ENCODE measurements around the gene NECTIN4. TPM values are rescaled to one million over a fixed set of nuclear protein-coding genes. Genes with fewer than 3 reads are reported as not detected.

Gene NECTIN4
- total and polyA plus RNA-seq, 10 of the 15 experiments (the other 5 are each of a cell fraction or from before 2014, with no cell fraction given), result 2.8 to 8.7 (median 3.7) TPM

DNA sequence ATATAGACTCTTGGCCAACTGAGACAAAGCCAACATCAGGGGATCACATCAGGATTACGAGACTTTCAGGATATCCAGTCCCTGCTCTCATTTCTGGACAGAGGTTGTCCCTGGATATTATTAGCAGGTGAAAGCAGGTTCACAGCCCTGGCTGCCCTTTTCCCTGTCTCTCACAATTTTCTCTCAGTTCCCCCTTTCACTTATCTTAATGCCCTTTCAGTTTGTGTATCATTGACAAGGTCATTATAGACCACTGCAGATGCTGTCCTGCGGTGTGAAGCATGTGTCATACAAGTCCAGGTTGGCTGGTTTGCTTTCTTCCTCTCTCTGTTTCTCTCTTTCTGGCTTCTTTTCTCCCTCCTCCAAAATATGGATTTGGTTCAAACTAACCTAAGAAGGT lies 6.7 kb upstream of the NECTIN4 start:
- Histone ChIP-seq H3K4me1 (ENCODE audit: control insufficient read depth, insufficient read depth, low read length) (peaks cover 39% of the 10 kb centered on the region), H3K4me2 (ENCODE audit: control insufficient read depth, insufficient read depth) (peak overlapping the region; percentile 61), H3K27me3 (replicated peaks in 1 of 2; ENCODE audit: control insufficient read depth in 2 of 2, insufficient read depth in 2 of 2, low read length in 1 of 2) (no peaks in the 10 kb centered on the region), H3K79me2 (ENCODE audit: control insufficient read depth, insufficient read depth, low read length) (no peaks in the 10 kb centered on the region), H3K9me3 (replicated peaks; ENCODE audit: control insufficient read depth, insufficient read depth, low read length) (no peaks in the 10 kb centered on the region), H2AFZ (ENCODE audit: control insufficient read depth, low read depth, low read length) (no peak overlapping the region), H3K4me3 (peak overlapping the region; percentile 21; the same call in 1 of the 2 replicates), H3K9ac (ENCODE audit: control insufficient read depth, insufficient read depth, low read length) (peak overlapping the region; percentile 36; the same call in 1 of the 2 replicates), H3K36me3 (ENCODE audit: control insufficient read depth in 2 of 2, insufficient read depth in 2 of 2, low read length in 1 of 2) (peaks cover 0 to 8% of the 10 kb centered on the region in 2 experiments; a peak in 3 of 4 replicates), H4K20me1 (ENCODE audit: control insufficient read depth, insufficient read depth) (no peaks in the 10 kb centered on the region), H3K27ac (ENCODE audit: control insufficient read depth, insufficient read depth) (peak overlapping the region; percentile 65)
- POLR2A ChIA-PET, result interaction anchor here (0.5 to 5.6 kb wide), 8 partner anchors 9 to 110 kb away, joined by 3 to 66 read pairs (median 5); partner anchors contain the start of genes ARHGAP30, NIT1, PFDN2 and TSTD1
- RAD21 ChIA-PET (ENCODE audit: unreplicated experiment), result interaction anchor here (1.1 to 6.7 kb wide), 10 partner anchors 25 to 320 kb away, joined by 3 to 90 read pairs (median 7); partner anchors contain the start of genes ARHGAP30, F11R, TSTD1 and USF1
- 0% methylated on average over 2 of the region's 2 CpGs for WGBS (ENCODE audit: insufficient coverage, insufficient replicate concordance, low lambda C conversion rate, missing lambda C conversion rate)
- in situ Hi-C loops (cut with MboI), result no loop called here
- ATAC-seq (peak; percentile 72), DNase-seq (ENCODE audit: low read depth, low spot score) (peak; percentile 66), FAIRE-seq (peak; percentile 35)
- CTCF ChIA-PET, result interaction anchor here (0.6 to 7.6 kb wide), 17 partner anchors 10 to 314 kb away, joined by 3 to 181 read pairs (median 6); partner anchors contain the start of genes ARHGAP30, DEDD, F11R and ITLN2
- no TSS peak for BruUV-seq (replicated peaks)
- intact Hi-C loops (cut with micrococcal nuclease; ENCODE audit: unreplicated experiment), result loop anchor here (1.0 kb wide), 2 partner anchors 26 to 55 kb away; no protein-coding TSS in a partner anchor
- SMC1A ChIA-PET (ENCODE audit: uncharacterized antibody, unreplicated experiment), result interaction anchor here (0.7 to 7.0 kb wide), 23 partner anchors 9 to 320 kb away, joined by 3 to 110 read pairs (median 5); partner anchors contain the start of genes ARHGAP30, DEDD, F11R and ITLN2
- TF ChIP-seq JUNB (IDR thresholded peaks at IDR 0.05) (peak; percentile 24; the same call in 1 of the 2 replicates), SMC3 (IDR thresholded peaks at IDR 0.05; ENCODE audit: borderline replicate concordance, low read length) (peak; percentile 21; the same call in 1 of the 2 replicates), EED (IDR thresholded peaks at IDR 0.05; ENCODE audit: low read depth) (peak; percentile 90), RUNX3 (IDR thresholded peaks at IDR 0.05; ENCODE audit: low read length) (peak; percentile 78), MTA3 (IDR thresholded peaks at IDR 0.05; ENCODE audit: borderline replicate concordance, low read length) (peak; percentile 46; the same call in 1 of the 2 replicates), RAD21 (IDR thresholded peaks at IDR 0.05; ENCODE audit: insufficient read depth, low read depth, low read length) (0 out of 2 replicates have a peak, but pooled peaks have one; percentile 4), GABPA (IDR thresholded peaks at IDR 0.05; ENCODE audit: low read depth) (no peak), SPI1 (IDR thresholded peaks at IDR 0.05; ENCODE audit: borderline replicate concordance, insufficient read depth, low read depth, low read length) (peak; percentile 93), ZNF24 (IDR thresholded peaks at IDR 0.05) (no peak), ATF7 (IDR thresholded peaks at IDR 0.05; ENCODE audit: low read depth) (peak; percentile 74), EP300 (IDR thresholded peaks at IDR 0.05; ENCODE audit: borderline replicate concordance in 1 of 2, control insufficient read depth in 1 of 2, low read depth in 2 of 2, low read length in 2 of 2) (peak; percentile 59 to 79; a peak in 2 of 4 replicates), NFIC (IDR thresholded peaks at IDR 0.05; ENCODE audit: low read depth, low read length) (peak; percentile 37; the same call in 1 of the 2 replicates), DPF2 (IDR thresholded peaks at IDR 0.05) (peak; percentile 91), SP1 (IDR thresholded peaks at IDR 0.05; ENCODE audit: low read depth, low read length) (peak; percentile 11), IRF4 (IDR thresholded peaks at IDR 0.05; ENCODE audit: low read depth, low read length) (peak; percentile 69; the same call in 1 of the 2 replicates), NBN (IDR thresholded peaks at IDR 0.05) (peak; percentile 78), TBL1XR1 (IDR thresholded peaks at IDR 0.05; ENCODE audit: low read depth, low read length) (peak; percentile 52), CHD4 (IDR thresholded peaks at IDR 0.05) (no peak), BCL11A (IDR thresholded peaks at IDR 0.05; ENCODE audit: low read depth, low read length) (peak; percentile 78), SIN3A (IDR thresholded peaks at IDR 0.05; ENCODE audit: low read depth, low read length) (no peak), JUND (IDR thresholded peaks at IDR 0.05; ENCODE audit: low read depth, low read length) (0 out of 2 replicates have a peak, but pooled peaks have one; percentile 7)
- TF ChIP-seq, protein P1, sequence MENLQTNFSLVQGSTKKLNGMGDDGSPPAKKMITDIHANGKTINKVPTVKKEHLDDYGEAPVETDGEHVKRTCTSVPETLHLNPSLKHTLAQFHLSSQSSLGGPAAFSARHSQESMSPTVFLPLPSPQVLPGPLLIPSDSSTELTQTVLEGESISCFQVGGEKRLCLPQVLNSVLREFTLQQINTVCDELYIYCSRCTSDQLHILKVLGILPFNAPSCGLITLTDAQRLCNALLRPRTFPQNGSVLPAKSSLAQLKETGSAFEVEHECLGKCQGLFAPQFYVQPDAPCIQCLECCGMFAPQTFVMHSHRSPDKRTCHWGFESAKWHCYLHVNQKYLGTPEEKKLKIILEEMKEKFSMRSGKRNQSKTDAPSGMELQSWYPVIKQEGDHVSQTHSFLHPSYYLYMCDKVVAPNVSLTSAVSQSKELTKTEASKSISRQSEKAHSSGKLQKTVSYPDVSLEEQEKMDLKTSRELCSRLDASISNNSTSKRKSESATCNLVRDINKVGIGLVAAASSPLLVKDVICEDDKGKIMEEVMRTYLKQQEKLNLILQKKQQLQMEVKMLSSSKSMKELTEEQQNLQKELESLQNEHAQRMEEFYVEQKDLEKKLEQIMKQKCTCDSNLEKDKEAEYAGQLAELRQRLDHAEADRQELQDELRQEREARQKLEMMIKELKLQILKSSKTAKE (IDR thresholded peaks at IDR 0.05; ENCODE audit: low read depth, poor library complexity, severe bottlenecking), result peak; percentile 99
- TF ChIP-seq, protein P2, sequence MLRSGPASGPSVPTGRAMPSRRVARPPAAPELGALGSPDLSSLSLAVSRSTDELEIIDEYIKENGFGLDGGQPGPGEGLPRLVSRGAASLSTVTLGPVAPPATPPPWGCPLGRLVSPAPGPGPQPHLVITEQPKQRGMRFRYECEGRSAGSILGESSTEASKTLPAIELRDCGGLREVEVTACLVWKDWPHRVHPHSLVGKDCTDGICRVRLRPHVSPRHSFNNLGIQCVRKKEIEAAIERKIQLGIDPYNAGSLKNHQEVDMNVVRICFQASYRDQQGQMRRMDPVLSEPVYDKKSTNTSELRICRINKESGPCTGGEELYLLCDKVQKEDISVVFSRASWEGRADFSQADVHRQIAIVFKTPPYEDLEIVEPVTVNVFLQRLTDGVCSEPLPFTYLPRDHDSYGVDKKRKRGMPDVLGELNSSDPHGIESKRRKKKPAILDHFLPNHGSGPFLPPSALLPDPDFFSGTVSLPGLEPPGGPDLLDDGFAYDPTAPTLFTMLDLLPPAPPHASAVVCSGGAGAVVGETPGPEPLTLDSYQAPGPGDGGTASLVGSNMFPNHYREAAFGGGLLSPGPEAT (IDR thresholded peaks at IDR 0.05; ENCODE audit: low read depth), result peak; percentile 83; the same call in 1 of the 2 replicates

All from GM12878 (cell line).